ENCODE results near the gene BCAS3.

- TF ChIP-seq CTCF (IDR thresholded peaks at IDR 0.05) (no peak), POLR2A (IDR thresholded peaks at IDR 0.05) (no peak)
Measured at GRCh38 chr17:61230972-61231820, 553.5 kb downstream of the BCAS3 start.

Data from heart left ventricle (tissue), 13 donors.